Measurements from ENCODE around the gene TNRC6B.

DNA sequence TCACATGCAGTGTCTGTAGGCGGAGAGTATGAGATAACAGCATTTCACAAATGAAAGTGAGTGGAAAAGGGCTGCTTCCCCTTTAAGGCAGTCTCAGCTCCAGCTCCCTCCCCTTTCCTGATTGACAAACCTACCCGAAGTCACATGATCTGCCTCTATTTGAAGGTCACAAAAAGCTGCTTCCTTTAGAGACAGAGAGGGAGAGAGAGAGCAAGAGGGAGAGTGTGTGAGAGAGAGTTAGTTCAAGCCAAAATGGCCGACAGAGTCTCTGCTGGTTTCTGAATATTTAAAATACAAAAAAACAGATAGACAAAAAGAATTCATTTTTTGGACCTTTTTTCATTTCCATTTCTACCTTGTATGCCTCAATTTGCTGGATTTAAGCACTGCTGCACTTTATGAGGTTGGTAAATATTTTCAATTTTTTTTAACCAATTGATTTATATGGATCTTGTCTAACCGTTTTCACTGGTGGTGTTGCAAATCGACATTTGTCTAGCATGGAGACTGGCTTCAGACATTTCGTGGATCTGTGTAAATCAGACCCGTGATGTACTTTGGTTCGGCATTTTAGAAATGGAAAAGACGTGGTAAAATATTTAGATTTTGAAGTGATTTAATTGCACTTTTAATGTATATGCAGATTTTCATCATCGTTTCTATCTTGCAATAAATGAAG, at the start of gene TNRC6B:
- no peak for TF ChIP-seq GATA3 (IDR thresholded peaks at IDR 0.05; ENCODE audit: low read depth, low read length)
- TF ChIP-seq GATA2 (IDR thresholded peaks at IDR 0.05; ENCODE audit: low read depth, low read length): no peak
